IMR-90 (cell line): ENCODE data around the gene UBE2B. TPM values are rescaled to one million over a fixed set of nuclear protein-coding genes. Genes with fewer than 3 reads are reported as not detected.

Experiments used
- polyA plus RNA-seq, 3 experiments: library from polyadenylated mRNA; depleted of rRNA; stranded (reverse); fragments of >200 nt; gene quantifications; 2 replicates each; pipeline ENCODE4 v1.2.3, GENCODE V29; 2012; ENCODE audit warnings: low replicate concordance in 1 of 3
- total RNA-seq: library from RNA; depleted of rRNA; stranded (reverse); fragments of >200 nt; gene quantifications from 2 replicates; pipeline ENCODE4 v1.2.3, GENCODE V29; 2012; rRNA removed

The UBE2B gene
- total and polyA plus RNA-seq, 2 of the 4 experiments (the other 2 are of a cell fraction): 6.3 to 46.0 TPM

Other genes with a start within 250 kb of the UBE2B start
- gene SKP1, start 194.6 kb upstream of the UBE2B start, total RNA-seq: 206 and 360 TPM in 2 replicates
- 512 and 618 TPM in 2 replicates for gene SKP1, start 194.6 kb upstream of the UBE2B start, polyA plus RNA-seq (2012; rRNA removed)
- 70.6 and 191 TPM in 2 replicates for gene PPP2CA, start 145.5 kb upstream of the UBE2B start, total RNA-seq
- 53.9 and 73.6 TPM in 2 replicates for gene PPP2CA, start 145.5 kb upstream of the UBE2B start, polyA plus RNA-seq (2012; rRNA removed)
- 0.72 and 1.1 TPM in 2 replicates for gene CDKL3, start 4.4 kb upstream of the UBE2B start, total RNA-seq
- gene CDKL3, start 4.4 kb upstream of the UBE2B start, polyA plus RNA-seq (2012; rRNA removed): 0.99 and 1.3 TPM in 2 replicates
- gene CDKN2AIPNL, start 40.3 kb downstream of the UBE2B start, total RNA-seq: 18.1 and 27.5 TPM in 2 replicates
- 11.1 and 14.0 TPM in 2 replicates for gene CDKN2AIPNL, start 40.3 kb downstream of the UBE2B start, polyA plus RNA-seq (2012; rRNA removed)
- gene JADE2, start 154.1 kb downstream of the UBE2B start, total RNA-seq: 13.9 and 14.9 TPM in 2 replicates
- 13.3 and 16.7 TPM in 2 replicates for gene JADE2, start 154.1 kb downstream of the UBE2B start, polyA plus RNA-seq (2012; rRNA removed)